ENCODE data around the gene TEKT2.

TEKT2 gene

DNA sequence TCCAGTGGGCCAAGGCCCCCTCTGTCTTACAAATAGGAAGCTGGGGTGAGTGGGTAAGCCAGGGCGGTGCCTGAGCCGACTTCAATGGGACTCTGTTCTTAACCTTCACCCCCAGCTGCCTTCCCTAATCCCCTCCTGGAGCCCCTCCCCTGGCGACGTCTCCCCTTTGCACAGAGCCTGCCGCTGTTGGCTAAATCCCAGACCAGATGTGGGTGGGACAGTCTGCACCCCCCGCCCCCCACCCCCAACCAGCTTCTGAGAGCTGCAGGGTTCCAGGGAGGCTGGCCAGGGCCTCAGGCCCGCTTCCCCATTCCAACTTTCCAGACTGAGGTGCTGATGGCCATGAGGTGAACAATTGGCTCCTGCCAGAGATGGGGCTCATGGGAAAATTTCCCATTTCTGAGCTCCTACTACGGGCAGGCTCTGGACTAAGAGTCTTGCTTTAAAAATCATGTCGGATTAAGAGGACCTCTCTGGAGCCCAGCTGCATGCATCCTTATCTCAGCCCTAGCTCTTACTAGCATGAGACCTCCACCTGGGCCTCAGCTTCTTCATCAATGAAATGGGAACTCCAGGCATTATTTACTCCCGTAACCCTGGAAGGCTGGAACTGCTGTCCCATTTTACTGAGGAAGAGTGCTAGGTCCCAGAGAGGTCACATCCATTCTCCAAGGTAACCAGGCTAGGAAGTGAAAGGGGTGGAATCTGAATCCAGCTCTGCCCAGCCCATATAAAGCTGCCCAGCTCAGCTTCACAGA is 34.7 kb downstream of the TEKT2 start:
- Histone ChIP-seq H3K4me3 (ENCODE audit: insufficient read depth, low read depth, low read length) (no peak overlapping the region), H3K27me3 (ENCODE audit: control insufficient read depth, insufficient read depth, low read length, poor library complexity, severe bottlenecking) (peaks cover 19% of the 10 kb centered on the region), H3K9me3 (ENCODE audit: control insufficient read depth, low read length) (no peaks in the 10 kb centered on the region), H3K36me3 (ENCODE audit: control insufficient read depth, insufficient read depth, low read length) (no peaks in the 10 kb centered on the region), H3K4me1 (ENCODE audit: control insufficient read depth, insufficient read depth, low read length) (peaks cover 20% of the 10 kb centered on the region), H3K27ac (ENCODE audit: insufficient read depth, low read depth, low read length, poor library complexity, severe bottlenecking) (no peak overlapping the region)
- WGBS, 2 experiments = 65 to 71% methylated on average over 9 to 10 of the region's 10 CpGs

- peaks cover 28% of the 10 kb centered on the region for H3K27me3 ChIP-seq (ENCODE audit: control insufficient read depth, insufficient read depth, low read length, poor library complexity, severe bottlenecking)
- 69 to 75% methylated on average over 9 of the region's 9 CpGs for WGBS, 2 experiments
- H3K9me3 ChIP-seq (ENCODE audit: control insufficient read depth, low read length) = no peaks in the 10 kb centered on the region
- H3K36me3 ChIP-seq (ENCODE audit: control insufficient read depth, insufficient read depth, low read length) = no peaks in the 10 kb centered on the region
- no peak overlapping the region for H3K4me3 ChIP-seq (ENCODE audit: insufficient read depth, low read depth, low read length)
- H3K4me1 ChIP-seq (ENCODE audit: control insufficient read depth, insufficient read depth, low read length) = peaks cover 20% of the 10 kb centered on the region
- H3K27ac ChIP-seq (ENCODE audit: insufficient read depth, low read depth, low read length, poor library complexity, severe bottlenecking) = no peak overlapping the region
Measured at GRCh38 chr1:36119456-36119855, 35.6 kb downstream of the TEKT2 start.

DNA sequence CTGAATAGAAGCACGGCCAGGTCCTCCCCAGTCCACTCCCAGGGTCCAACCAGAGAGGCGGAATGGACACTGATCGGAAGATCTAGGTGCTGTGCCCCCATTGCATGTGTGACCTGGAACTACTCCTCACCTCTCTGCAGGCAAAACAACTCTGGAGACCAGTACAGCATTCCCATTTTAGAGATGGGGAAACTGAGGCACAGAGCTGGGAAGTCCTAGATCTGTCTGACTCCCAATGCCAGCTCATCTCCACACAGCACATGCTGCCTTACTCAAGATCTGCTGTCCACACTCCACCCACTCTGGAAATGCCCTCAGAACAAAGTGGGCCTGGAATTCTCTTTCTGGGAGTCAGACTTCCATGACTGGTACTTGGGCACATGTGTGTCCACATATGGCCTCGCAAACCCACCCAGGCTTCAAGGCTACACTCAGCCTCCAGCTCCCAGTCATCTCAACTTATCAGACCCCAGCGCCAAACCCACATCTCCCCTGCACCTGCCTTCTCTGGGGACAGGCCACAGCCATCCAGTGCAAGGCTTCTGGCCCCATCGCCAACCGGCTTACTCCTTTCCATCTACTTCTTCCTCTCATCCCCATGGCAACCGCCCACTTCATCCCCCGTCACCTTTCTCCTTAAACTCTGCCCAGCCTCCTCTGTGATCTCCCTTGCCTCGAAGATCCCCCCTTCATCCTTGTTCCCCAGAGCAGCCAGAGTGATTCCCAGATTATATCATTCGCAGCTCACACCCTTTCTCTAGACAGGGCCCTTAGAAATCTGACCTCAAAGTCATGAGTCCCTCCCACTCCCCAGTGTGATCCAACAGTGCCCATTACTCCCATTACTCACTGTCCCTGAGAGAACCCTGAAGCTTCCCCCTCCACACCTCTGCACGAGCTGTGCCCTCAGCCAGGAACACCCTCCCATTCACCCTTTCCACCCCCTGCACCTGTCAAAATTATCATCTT is 38.5 kb downstream of the TEKT2 start:
- H3K36me3 ChIP-seq (ENCODE audit: control insufficient read depth, insufficient read depth, low read length) = no peaks in the 10 kb centered on the region
- peaks cover 50% of the 10 kb centered on the region for H3K27me3 ChIP-seq (ENCODE audit: control insufficient read depth, insufficient read depth, low read length, poor library complexity, severe bottlenecking)
- 89% methylated on average over 12 of the region's 12 CpGs for WGBS, 2 experiments
- H3K27ac ChIP-seq (ENCODE audit: insufficient read depth, low read depth, low read length, poor library complexity, severe bottlenecking) = no peak overlapping the region
- peaks cover 13% of the 10 kb centered on the region for H3K4me1 ChIP-seq (ENCODE audit: control insufficient read depth, insufficient read depth, low read length)
- no peak overlapping the region for H3K4me3 ChIP-seq (ENCODE audit: insufficient read depth, low read depth, low read length)
- H3K9me3 ChIP-seq (ENCODE audit: control insufficient read depth, low read length) = no peaks in the 10 kb centered on the region

- 85 to 89% methylated on average over 8 of the region's 8 CpGs for WGBS, 2 experiments
- Histone ChIP-seq H3K27ac (ENCODE audit: insufficient read depth, low read depth, low read length, poor library complexity, severe bottlenecking) (no peak overlapping the region), H3K4me3 (ENCODE audit: insufficient read depth, low read depth, low read length) (no peak overlapping the region), H3K27me3 (ENCODE audit: control insufficient read depth, insufficient read depth, low read length, poor library complexity, severe bottlenecking) (peaks cover 50% of the 10 kb centered on the region), H3K4me1 (ENCODE audit: control insufficient read depth, insufficient read depth, low read length) (peaks cover 12% of the 10 kb centered on the region), H3K36me3 (ENCODE audit: control insufficient read depth, insufficient read depth, low read length) (no peaks in the 10 kb centered on the region), H3K9me3 (ENCODE audit: control insufficient read depth, low read length) (no peaks in the 10 kb centered on the region)
Measured at GRCh38 chr1:36123356-36123755, 39.5 kb downstream of the TEKT2 start.

GRCh38 chr1:36124404-36125128 is 40.7 kb downstream of the TEKT2 start:
- peaks cover 3% of the 10 kb centered on the region for H3K4me1 ChIP-seq (ENCODE audit: control insufficient read depth, insufficient read depth, low read length)
- no peak overlapping the region for H3K4me3 ChIP-seq (ENCODE audit: insufficient read depth, low read depth, low read length)
- H3K9me3 ChIP-seq (ENCODE audit: control insufficient read depth, low read length) = no peaks in the 10 kb centered on the region
- peaks cover 50% of the 10 kb centered on the region for H3K27me3 ChIP-seq (ENCODE audit: control insufficient read depth, insufficient read depth, low read length, poor library complexity, severe bottlenecking)
- H3K27ac ChIP-seq (ENCODE audit: insufficient read depth, low read depth, low read length, poor library complexity, severe bottlenecking) = no peak overlapping the region
- H3K36me3 ChIP-seq (ENCODE audit: control insufficient read depth, insufficient read depth, low read length) = no peaks in the 10 kb centered on the region
- WGBS, 2 experiments = 16 to 17% methylated on average over 42 of the region's 42 CpGs

- Histone ChIP-seq H3K27me3 (ENCODE audit: control insufficient read depth, insufficient read depth, low read length, poor library complexity, severe bottlenecking) (peaks cover 50% of the 10 kb centered on the region), H3K27ac (ENCODE audit: insufficient read depth, low read depth, low read length, poor library complexity, severe bottlenecking) (no peak within 1 kb of the TSS), H3K4me3 (ENCODE audit: insufficient read depth, low read depth, low read length) (peak within 1 kb of the TSS; percentile 9), H3K4me1 (ENCODE audit: control insufficient read depth, insufficient read depth, low read length) (no peaks in the 10 kb centered on the region), H3K36me3 (ENCODE audit: control insufficient read depth, insufficient read depth, low read length) (no peaks in the 10 kb centered on the region), H3K9me3 (ENCODE audit: control insufficient read depth, low read length) (no peaks in the 10 kb centered on the region)
- WGBS, 2 experiments = 17 to 18% methylated on average over 77 of the region's 77 CpGs
Measured at GRCh38 chr1:36125129-36125991, 41.5 kb downstream of the TEKT2 start, which contains the start of gene COL8A2. Gene COL8A2, minus strand, starts transcription at chr1:36125222. Its CDS starts 24,980 bp downstream, at chr1:36100242.

DNA sequence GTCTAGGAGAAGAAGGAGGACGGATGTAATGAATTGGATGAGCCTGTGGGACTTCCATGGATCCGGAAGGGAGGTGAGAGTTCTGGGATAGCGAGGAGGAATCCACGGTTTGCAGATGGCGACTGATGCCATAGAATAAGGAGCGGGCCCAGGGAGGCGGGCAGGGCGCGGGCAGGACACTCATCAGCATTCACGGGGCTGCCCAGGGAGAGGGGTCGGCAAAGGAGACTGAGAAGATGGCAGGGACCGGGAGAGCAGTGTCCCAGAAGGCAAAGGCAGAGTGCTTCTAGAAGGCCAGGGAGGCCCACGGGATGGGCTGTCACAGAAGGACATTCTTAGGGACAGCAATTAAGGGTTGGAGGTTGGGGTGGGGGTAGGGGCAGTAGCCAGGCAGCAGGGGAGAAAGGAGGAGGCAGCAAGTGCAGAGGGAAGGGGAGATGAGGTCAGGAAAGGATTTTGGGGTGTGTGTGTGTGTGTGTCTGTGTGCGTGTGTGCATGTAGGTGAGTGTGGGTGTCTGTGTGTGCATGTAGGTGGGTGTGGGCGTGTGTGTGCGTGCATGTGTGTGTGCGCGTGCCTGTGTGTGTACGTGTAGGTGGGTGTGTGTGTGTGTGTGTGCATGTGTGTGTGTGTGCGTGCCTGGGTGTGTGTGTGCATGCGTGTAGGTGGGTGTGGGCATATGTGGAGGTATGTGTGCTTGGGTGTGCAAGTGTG is 42.3 kb downstream of the TEKT2 start:
- WGBS, 2 experiments = 81% methylated on average over 21 of the region's 21 CpGs
- H3K27me3 ChIP-seq (ENCODE audit: control insufficient read depth, insufficient read depth, low read length, poor library complexity, severe bottlenecking) = peaks cover 50% of the 10 kb centered on the region
- H3K27ac ChIP-seq (ENCODE audit: insufficient read depth, low read depth, low read length, poor library complexity, severe bottlenecking) = no peak overlapping the region
- H3K36me3 ChIP-seq (ENCODE audit: control insufficient read depth, insufficient read depth, low read length) = no peaks in the 10 kb centered on the region
- no peaks in the 10 kb centered on the region for H3K4me1 ChIP-seq (ENCODE audit: control insufficient read depth, insufficient read depth, low read length)
- H3K9me3 ChIP-seq (ENCODE audit: control insufficient read depth, low read length) = no peaks in the 10 kb centered on the region
- H3K4me3 ChIP-seq (ENCODE audit: insufficient read depth, low read depth, low read length) = no peak overlapping the region

- WGBS, 2 experiments = 84 to 92% methylated on average over 7 of the region's 7 CpGs
- Histone ChIP-seq H3K4me1 (ENCODE audit: control insufficient read depth, insufficient read depth, low read length) (no peaks in the 10 kb centered on the region), H3K27me3 (ENCODE audit: control insufficient read depth, insufficient read depth, low read length, poor library complexity, severe bottlenecking) (peaks cover 48% of the 10 kb centered on the region), H3K4me3 (ENCODE audit: insufficient read depth, low read depth, low read length) (no peak overlapping the region), H3K36me3 (ENCODE audit: control insufficient read depth, insufficient read depth, low read length) (no peaks in the 10 kb centered on the region), H3K9me3 (ENCODE audit: control insufficient read depth, low read length) (no peaks in the 10 kb centered on the region), H3K27ac (ENCODE audit: insufficient read depth, low read depth, low read length, poor library complexity, severe bottlenecking) (no peak overlapping the region)
Measured at GRCh38 chr1:36126797-36127500, 43.1 kb downstream of the TEKT2 start.

Measured in ectodermal cell (in vitro differentiated cells).